ENCODE data around the gene ACOT6. TPM values are rescaled to one million over a fixed set of nuclear protein-coding genes. Genes with fewer than 3 reads are reported as not detected.
"Not testable (repeated sequence)": the region's sequence is repeated elsewhere in the genome, so short reads cannot be mapped to it uniquely, and the experiment has no call there.

ACOT6 gene
- polyA plus RNA-seq, 1 experiment = not detected

DNA sequence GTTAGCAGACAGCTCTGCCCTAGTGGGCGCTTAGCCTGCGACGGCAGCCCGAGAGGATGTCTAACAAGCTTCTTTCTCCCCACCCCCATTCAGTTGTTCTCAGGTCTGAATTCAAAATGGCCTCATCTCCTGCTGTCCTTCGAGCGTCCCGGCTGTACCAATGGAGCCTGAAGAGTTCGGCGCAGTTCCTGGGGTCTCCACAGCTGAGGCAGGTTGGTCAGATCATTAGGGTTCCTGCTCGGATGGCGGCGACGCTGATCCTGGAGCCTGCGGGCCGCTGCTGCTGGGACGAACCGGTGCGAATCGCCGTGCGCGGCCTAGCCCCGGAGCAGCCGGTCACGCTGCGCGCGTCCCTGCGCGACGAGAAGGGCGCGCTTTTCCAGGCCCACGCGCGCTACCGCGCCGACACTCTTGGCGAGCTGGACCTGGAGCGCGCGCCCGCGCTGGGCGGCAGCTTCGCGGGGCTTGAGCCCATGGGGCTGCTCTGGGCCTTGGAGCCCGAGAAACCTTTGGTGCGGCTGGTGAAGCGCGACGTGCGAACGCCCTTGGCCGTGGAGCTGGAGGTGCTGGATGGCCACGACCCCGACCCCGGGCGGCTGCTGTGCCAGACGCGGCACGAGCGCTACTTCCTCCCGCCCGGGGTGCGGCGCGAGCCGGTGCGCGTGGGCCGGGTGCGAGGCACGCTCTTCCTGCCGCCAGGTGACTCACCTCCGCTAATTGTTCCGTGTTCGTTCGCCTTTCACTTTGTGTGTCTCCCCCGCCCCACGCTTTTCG lies 42.9 kb upstream of the ACOT6 start, which contains the start of gene ACOT2:
Gene ACOT2, plus strand, starts transcription at position 29 of the 774 bp plus-strand sequence. Its CDS starts 28 bp downstream, at position 57.
- H3K4me3 ChIP-seq (ENCODE audit: low read depth, low read length) = peak within 1 kb of the TSS; percentile 50
- H3K27me3 ChIP-seq (ENCODE audit: control insufficient read depth, insufficient read depth, low read length); H3K36me3 ChIP-seq (ENCODE audit: control insufficient read depth, insufficient read depth, low read length): not testable (repeated sequence)
- TF ChIP-seq, protein P1, sequence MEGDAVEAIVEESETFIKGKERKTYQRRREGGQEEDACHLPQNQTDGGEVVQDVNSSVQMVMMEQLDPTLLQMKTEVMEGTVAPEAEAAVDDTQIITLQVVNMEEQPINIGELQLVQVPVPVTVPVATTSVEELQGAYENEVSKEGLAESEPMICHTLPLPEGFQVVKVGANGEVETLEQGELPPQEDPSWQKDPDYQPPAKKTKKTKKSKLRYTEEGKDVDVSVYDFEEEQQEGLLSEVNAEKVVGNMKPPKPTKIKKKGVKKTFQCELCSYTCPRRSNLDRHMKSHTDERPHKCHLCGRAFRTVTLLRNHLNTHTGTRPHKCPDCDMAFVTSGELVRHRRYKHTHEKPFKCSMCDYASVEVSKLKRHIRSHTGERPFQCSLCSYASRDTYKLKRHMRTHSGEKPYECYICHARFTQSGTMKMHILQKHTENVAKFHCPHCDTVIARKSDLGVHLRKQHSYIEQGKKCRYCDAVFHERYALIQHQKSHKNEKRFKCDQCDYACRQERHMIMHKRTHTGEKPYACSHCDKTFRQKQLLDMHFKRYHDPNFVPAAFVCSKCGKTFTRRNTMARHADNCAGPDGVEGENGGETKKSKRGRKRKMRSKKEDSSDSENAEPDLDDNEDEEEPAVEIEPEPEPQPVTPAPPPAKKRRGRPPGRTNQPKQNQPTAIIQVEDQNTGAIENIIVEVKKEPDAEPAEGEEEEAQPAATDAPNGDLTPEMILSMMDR (IDR thresholded peaks at IDR 0.05; ENCODE audit: insufficient read depth, low read depth, low read length) = peak; percentile 23; the same call in 1 of the 2 replicates
- DNase-seq (ENCODE audit: low read depth) = peak; percentile 61
- POLR2A ChIA-PET = interaction anchor here (0.6 kb wide), 1 partner anchor 60 kb away, joined by 3 read pairs; no protein-coding TSS in a partner anchor
- CTCF ChIA-PET = interaction anchor here (0.5 to 4.7 kb wide), 9 partner anchors 20 to 621 kb away, joined by 3 to 38 read pairs (median 3); partner anchors contain the start of gene RIOX1

DNA sequence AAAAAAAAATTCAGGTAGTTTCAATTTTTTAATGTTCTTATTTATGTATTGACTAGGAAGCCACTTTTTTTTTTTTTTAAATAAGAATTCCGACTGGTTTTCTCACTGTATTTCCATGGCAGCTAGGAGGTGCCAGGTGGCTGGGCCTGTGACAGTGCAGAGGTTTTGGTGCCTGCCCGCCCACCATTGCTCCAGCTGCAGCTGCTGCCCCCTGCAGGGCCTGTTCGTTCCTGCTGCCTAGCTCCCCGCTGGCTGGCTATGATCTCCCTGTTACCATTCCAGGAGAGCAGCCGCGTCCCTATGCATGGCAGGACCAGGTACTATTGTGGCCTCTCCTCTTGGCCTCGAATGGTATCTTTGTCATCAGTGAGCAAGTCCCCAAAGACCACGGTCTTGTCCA lies 41.4 kb upstream of the ACOT6 start:
- CTCF ChIA-PET = interaction anchor here (0.7 to 4.7 kb wide), 2 partner anchors 41 to 62 kb away, joined by 3 to 38 read pairs; partner anchors contain the start of gene ACOT6
- DNase-seq (ENCODE audit: low read depth); POLR2A ChIA-PET; H3K4me3 ChIP-seq (ENCODE audit: low read depth, low read length); H3K36me3 ChIP-seq (ENCODE audit: control insufficient read depth, insufficient read depth, low read length); H3K27me3 ChIP-seq (ENCODE audit: control insufficient read depth, insufficient read depth, low read length): not testable (repeated sequence)
- TF ChIP-seq, protein P1 (IDR thresholded peaks at IDR 0.05; ENCODE audit: insufficient read depth, low read depth, low read length) = peak; percentile 70

DNA sequence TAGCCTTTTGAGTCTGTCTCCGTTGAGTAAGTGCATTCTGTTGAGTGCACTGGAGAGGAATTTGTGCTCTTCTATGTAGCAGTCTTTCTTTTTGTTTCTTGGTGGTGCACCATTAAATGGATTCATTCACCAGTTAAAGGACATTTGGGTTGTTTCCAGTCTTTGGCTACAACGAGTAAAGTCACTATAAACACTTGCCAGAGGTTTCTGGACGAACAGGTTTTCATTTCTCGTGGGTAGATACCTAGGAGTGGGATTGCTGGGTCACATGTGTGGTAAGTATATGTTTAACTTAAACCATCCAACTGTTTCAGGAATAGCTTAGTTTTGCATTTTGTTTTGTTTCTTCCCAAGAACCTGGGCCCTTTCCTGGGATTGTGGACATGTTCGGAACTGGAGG lies 39.3 kb upstream of the ACOT6 start:
- H3K27me3 ChIP-seq (ENCODE audit: control insufficient read depth, insufficient read depth, low read length); H3K4me3 ChIP-seq (ENCODE audit: low read depth, low read length); CTCF ChIA-PET; H3K36me3 ChIP-seq (ENCODE audit: control insufficient read depth, insufficient read depth, low read length); POLR2A ChIA-PET; DNase-seq (ENCODE audit: low read depth): not testable (repeated sequence)

DNA sequence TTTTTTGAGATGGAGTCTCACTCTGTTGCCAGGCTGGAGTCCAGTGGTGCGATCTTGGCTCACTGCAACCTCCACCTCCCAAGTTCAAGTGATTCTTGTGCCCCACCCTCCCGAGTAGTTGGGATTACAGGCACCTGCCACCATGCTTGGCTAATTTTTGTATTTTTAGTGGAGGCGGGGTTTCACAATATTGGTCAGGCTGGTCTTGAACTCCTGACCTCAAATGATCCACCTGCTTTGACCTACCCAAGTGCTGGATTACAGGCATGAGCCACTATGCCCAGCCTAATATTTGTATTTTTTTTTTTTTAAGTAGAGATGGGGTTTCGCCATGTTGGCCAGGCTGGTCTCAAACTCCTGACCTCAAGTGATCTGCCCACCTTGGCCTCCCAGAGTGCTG lies 38.6 kb upstream of the ACOT6 start:
- H3K4me3 ChIP-seq (ENCODE audit: low read depth, low read length); DNase-seq (ENCODE audit: low read depth); CTCF ChIA-PET; POLR2A ChIA-PET; H3K36me3 ChIP-seq (ENCODE audit: control insufficient read depth, insufficient read depth, low read length); H3K27me3 ChIP-seq (ENCODE audit: control insufficient read depth, insufficient read depth, low read length): not testable (repeated sequence)

DNA sequence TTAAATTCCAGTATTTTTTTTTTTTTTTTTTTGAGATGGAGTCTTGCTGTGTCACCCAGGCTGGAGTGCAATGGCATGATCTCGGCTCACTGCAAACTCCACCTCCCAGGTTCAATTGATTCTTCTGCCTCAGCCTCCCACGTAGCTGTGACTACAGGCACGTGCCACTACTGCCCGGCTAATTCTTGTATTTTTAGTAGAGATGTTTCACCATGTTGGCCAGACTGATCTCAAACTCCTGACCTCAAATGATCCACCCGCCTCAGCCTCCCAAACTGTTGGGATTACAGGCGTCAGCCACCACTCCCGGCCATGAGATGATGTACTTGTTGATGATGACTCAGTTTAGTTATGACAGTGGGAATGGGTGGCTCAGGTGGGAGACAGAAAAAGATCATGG lies 38.1 kb upstream of the ACOT6 start:
- DNase-seq (ENCODE audit: low read depth); H3K36me3 ChIP-seq (ENCODE audit: control insufficient read depth, insufficient read depth, low read length); H3K27me3 ChIP-seq (ENCODE audit: control insufficient read depth, insufficient read depth, low read length); H3K4me3 ChIP-seq (ENCODE audit: low read depth, low read length); POLR2A ChIA-PET; CTCF ChIA-PET: not testable (repeated sequence)

DNA sequence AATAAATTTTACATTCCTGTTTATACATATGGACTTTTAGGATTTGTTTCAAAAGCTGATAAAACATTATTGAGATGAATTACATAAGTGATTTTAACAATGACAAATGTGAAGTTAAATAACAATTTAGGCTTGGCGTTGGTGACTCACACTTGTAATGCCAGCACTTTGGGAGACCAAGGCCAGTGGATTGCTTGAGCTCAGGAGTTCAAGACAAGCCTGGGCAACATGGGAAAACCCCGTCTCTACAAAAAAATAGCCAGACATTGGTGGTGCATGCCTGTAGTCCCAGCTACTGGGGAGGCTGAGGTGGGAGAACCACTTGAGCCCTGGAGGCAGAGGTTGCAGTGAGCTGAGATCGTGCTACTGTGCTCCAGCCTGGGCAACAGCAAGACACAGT lies 35.9 kb upstream of the ACOT6 start:
- DNase-seq (ENCODE audit: low read depth) = no peak
- TF ChIP-seq, protein P1 (IDR thresholded peaks at IDR 0.05; ENCODE audit: insufficient read depth, low read depth, low read length) = no peak
- Histone ChIP-seq H3K27me3 (ENCODE audit: control insufficient read depth, insufficient read depth, low read length) (no peaks in the 10 kb centered on the region), H3K36me3 (ENCODE audit: control insufficient read depth, insufficient read depth, low read length) (no peaks in the 10 kb centered on the region; the same call in 1 of the 2 replicates), H3K4me3 (ENCODE audit: low read depth, low read length) (no peak overlapping the region)
- CTCF ChIA-PET = no interaction called here
- POLR2A ChIA-PET = no interaction called here

DNA sequence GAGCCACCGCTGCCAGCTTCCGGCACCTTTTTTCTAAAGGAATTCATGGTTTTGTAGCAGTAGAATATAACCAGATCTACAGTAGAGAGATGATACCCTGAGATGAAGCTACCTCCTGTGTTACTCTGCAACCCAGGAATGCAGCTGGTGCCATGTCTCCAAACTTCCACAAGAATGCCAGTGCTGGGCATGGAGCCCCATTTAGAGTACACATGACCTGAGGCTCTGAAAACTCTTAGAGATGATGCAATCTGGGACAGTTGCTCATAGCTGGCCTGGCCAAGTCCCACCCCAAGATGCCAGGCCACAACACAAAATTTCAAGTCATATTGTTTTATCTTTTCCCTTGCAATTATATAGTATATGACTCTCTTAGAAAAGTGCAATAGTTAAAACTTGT lies 35.1 kb upstream of the ACOT6 start:
- H3K27me3 ChIP-seq (ENCODE audit: control insufficient read depth, insufficient read depth, low read length); POLR2A ChIA-PET; CTCF ChIA-PET; H3K4me3 ChIP-seq (ENCODE audit: low read depth, low read length); DNase-seq (ENCODE audit: low read depth); H3K36me3 ChIP-seq (ENCODE audit: control insufficient read depth, insufficient read depth, low read length): not testable (repeated sequence)

DNA sequence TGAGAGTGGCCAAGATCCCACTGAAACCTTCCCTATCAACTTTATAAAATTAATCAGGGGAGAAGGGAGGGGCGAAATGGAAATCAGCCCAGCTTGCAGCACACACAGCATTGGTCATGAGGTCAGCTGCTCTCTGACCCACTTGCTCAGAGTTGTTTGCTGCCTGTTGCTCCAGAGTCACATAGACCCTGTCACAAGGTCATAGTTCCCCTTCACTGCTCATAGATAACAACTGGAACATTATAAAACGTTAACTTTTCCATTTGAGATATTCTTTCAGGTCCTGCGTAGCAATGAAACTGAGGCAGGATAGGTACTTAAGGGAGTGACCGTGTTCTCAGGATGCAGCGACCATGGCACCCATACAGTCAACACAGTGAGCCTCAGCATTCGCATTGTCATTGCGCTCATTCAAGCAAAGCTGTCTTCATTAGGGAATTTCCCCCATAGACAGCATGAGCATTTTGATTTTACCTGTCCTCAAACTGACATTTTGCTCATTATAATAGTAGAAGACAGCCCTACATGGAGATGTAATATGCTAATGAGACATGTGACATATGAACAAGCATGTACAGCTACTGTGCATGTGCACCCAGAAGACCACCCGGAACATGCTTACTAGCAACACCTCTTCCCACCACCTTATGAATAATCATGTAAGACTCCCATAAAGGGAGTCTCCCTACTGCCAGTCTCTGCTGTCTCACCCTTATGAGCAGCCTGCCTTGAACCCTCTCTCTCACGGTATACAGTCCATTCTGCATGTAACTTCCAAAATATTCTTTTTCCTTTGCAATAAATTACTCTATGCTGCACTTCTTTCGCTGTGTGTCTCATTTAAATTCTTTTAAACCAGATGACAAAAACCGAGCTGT lies 30.0 kb upstream of the ACOT6 start:
- DNase-seq (ENCODE audit: low read depth); H3K27me3 ChIP-seq (ENCODE audit: control insufficient read depth, insufficient read depth, low read length); POLR2A ChIA-PET; H3K4me3 ChIP-seq (ENCODE audit: low read depth, low read length); H3K36me3 ChIP-seq (ENCODE audit: control insufficient read depth, insufficient read depth, low read length); CTCF ChIA-PET: not testable (repeated sequence)

Data from BJ (cell line).